Umbilical cord (tissue), 2 donors: ENCODE results near the gene NACC2. TPM values are rescaled to one million over a fixed set of nuclear protein-coding genes. Genes with fewer than 3 reads are reported as not detected.
"Not testable (repeated sequence)": the region's sequence is repeated elsewhere in the genome, so short reads cannot be mapped to it uniquely, and the experiment has no call there.

ENCODE experiments used
- DNase-seq: peaks from one replicate; pipeline ENCODE4 v3.0.0-alpha.2; 2015; ENCODE audit warnings: low spot score
- total RNA-seq: library from RNA; depleted of rRNA; stranded (reverse); fragments of >200 nt; gene quantifications from one replicate; pipeline ENCODE4 v1.2.3, GENCODE V29; 2014; ENCODE audit warnings: low replicate concordance; ENCODE audit not compliant: insufficient read depth

The NACC2 gene
- total RNA-seq, 1 donor from 2014 or later: 23.4 TPM

DNA sequence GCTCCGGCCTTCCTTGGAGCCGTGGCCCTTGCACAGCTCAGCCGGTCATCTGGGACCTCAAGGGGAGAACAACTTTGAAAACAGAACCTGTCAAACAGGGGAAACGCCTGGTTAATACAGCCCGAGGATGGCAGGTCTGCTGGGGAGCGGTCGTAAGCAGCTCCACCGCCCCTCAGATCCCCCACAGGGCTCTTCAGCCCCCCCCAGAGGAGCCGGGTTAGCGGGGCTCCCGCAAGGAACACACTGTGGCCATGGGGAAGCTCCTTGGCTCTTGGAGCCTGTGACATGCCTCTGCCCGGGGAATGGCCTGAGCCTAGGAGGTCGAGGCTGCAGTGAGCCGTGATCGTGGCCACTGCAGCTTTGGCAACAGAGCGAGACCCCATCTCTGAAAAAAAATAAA, 16.8 kb upstream of the NACC2 start:
- no peak for DNase-seq

DNA sequence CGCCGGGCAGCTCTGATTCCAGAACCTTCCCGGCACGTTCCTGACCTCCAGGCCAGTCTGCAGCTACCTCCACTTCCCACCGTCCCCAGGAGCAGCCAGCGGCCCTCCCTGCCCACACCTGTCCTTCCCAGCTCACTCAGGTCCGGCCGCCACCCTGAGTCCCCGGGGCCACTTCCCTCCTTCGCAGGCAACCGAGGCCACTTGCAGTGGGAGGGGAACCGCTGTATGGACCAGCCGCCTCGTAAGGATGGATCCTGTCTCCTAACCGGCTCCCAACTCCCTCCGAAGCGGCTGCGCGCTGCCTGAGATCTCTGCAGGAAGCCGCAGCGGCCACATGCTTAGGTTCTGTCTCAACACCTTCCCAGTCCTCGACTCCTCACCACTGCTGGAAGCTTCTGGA, 16.1 kb upstream of the NACC2 start:
- no peak for DNase-seq

GRCh38 chr9:136110082-136111061, 15.3 kb upstream of the NACC2 start:
- DNase-seq: peak; percentile 63

GRCh38 chr9:136109351-136110081, 14.4 kb upstream of the NACC2 start:
- DNase-seq: peak; percentile 96

DNA sequence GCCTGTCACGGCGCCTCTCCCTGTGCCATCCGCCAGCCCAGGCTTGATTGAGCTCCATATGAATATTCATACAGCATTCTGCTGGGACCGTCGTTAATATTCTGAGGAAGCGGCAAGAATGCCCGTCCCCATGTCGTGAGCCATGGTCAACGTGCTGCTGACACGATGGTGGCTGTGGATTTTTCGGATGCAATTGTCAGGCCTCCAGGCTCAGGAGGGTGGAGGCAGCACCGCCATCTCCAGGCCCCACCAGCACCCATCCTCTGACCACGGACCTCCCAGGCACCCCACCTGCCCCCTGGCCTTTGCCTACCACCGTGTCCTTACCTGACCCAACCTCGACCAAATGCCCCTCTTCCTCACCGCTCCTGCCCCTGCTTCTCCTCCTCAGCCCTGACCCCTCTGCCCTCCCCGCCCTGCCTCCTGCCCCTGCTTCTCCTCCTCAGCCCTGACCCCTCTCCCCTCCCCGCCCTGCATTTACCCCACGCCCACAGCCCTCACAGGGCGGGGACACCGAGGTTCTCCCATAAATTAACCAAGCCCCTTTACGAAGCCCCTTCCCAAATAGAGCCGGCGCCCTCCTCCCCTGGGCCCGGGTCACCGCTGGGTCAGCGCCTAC, 13.7 kb upstream of the NACC2 start:
- no peak for DNase-seq

- DNase-seq: no peak
Observed at GRCh38 chr9:136107953-136108647, 13.0 kb upstream of the NACC2 start.

DNA sequence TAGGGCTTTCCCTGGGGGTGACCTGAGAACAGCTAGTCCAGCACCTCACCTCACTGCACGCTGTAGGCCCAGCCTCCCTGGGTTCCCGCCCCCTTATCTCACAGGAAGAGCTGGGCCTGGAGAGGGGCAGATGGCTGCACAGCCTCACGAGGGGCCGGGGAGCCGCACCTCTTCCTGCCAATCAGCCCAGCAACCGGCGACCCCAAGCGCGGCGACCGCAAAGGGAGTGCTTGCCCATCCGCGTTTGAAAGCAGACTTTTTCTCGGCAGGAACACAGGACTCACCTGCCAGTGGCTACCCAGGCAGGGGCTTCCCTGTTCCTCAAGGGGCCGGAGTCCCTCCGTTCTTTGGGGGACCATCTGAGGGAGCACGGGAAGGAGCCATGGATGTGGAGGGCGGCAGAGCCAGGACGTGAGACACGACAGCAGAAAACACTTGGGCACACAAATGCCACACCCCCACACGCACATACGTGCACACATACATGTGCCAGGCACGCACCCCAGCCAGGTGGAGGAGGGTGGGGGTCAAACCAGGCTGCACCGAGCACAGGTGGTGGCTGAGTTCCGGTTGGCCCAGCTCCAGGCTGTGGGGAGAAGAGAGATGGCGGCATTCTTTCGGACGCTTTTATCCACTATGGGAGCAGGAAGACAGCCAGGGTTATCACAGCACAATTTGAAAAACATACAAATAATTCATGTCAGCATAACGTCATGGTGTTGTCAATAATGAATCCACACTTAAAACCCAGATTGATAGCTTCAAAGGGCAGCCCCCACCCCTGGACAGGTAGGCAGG, 12.3 kb upstream of the NACC2 start:
- no peak for DNase-seq

DNA sequence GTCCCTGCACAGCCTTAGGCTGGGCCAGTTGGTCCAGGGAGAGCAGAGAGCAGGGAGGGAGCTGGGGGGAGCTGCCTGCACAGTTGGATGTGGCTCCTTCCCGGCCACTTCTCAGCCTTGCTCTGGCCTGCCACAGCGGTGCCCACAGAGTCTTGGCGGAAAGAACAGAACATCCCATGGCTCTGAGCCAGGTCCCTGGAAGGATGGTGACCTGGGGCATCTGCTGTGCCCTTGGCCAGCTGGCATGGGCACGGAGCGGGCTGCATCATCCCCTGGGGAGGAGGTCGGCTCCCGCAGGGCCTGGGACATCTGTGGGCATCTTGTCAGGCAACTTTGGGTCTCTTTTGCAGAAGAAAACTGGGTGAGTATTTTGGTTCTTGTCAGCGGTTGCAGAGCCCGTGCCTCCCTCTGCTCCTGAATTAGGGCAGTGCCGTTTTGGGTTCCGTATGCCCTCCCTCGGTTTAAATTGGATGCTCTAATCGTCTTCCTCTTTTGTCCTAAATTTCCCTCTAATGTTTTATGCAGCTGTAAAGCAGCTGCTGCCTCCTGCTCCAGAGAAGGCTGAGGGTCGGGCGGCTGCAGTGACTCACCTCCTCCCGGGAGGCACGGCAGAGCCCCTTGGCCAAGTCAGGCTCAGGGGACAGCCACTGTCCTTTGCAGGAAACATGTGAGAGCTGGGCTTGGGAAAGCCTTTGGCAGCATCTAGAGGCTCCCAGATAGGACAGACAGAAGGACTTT, 10.5 kb upstream of the NACC2 start:
- DNase-seq: no peak

DNA sequence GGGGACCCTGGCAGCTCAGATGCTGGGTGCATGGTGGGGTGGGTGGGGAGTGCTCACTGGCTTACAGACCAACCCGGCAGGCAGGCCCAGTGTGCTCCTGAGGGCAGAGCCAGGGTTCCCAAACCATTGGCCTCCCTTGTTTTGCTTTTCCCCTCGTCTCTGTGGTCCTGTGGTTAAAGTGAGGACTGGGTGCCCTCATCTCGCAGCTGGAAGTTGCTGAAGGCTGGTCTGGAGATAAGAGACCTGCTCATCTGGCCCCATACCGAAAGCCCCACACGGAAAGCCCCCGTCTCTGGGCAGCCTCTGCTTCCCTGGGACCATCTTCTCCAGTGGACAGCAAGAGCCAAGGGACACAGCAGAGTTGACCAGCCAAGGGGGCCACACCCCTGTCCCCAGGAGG, 9.8 kb upstream of the NACC2 start:
- no peak for DNase-seq

GRCh38 chr9:136104488-136104800, 9.4 kb upstream of the NACC2 start:
- no peak for DNase-seq

DNA sequence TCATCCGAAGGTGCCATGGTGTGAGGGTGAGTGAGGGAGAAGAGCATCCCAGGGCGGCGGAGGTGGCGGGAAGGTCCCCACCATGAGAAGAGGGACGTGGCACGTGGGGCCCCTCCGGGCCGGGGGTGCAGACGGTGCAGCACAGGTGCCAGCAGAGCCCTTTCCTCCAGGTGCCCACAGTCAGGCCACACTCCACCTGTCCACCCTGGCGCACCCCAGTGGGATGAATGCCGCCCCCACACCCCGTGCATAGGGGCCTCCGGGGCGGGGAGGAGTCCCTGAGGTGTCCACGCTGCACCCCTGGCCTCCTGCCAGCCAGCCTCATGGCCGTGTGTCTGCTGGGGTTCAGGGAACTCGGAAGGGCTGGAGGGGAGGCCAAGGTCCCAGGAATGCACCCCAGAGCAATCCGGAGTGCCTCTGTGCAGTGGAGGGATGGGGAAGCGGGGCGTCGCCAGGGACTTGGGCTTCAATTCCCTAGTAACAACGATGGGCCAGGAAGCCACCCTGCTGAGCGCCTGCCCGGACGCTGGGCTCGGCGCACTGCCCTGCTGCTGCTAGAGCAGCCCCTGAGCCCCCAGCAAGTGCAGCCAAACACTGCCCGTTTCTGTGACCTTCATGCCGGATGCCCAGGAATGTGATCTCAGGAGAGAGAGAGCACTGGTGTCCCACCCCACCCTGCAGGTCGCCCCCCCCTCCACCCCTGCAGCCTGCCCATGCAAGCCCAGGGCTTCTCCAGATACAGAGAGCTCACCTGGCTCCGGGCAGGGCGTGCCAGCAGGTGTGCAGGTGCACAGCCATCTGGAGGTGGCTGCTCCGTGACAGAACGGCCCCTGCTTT, 8.8 kb upstream of the NACC2 start:
- no peak for DNase-seq

DNA sequence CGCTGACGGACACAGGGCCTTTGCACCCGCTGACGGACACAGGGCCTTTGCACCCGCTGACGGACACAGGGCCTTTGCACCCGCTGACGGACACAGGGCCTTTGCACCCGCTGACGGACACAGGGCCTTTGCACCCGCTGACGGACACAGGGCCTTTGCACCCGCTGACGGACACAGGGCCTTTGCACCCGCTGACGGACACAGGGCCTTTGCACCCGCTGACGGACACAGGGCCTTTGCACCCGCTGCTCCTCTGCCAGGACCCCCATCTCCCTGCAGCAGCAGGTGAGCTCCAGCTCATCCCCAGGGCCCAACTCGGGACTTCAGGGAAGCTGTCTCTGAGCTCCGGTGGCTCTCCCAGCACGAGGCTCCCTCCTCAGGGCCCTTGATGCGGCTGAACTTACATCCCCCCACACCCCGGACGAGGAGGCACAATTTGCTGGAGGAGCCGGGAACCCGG, 6.6 kb upstream of the NACC2 start:
- not testable (repeated sequence) for DNase-seq

- no peak for DNase-seq
Observed at GRCh38 chr9:136100700-136101614, 5.9 kb upstream of the NACC2 start.

GRCh38 chr9:136099542-136099941, 4.5 kb upstream of the NACC2 start:
- DNase-seq: no peak

DNA sequence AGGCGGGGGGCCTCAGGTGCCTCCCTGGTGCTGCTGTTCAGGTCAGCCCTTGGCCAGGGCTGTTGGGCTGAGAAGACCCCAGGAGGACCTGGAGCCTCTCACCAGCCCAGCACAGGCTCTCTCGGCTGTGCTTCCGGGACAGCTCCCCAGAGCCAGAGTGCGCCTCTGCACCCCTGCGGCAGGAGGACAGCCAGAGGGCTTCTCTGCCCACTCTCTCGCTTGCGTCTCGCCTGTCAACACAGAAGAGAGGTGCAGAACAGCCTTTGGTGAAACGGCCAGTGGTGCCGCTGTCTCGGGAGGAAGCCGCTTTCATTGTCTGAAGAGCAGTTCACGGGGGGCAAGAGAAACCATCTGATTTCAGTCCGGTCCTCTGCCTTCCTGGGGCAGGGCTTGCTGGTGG, 3.8 kb upstream of the NACC2 start:
- DNase-seq: no peak

GRCh38 chr9:136098210-136098609, 3.1 kb upstream of the NACC2 start:
- no peak for DNase-seq

DNA sequence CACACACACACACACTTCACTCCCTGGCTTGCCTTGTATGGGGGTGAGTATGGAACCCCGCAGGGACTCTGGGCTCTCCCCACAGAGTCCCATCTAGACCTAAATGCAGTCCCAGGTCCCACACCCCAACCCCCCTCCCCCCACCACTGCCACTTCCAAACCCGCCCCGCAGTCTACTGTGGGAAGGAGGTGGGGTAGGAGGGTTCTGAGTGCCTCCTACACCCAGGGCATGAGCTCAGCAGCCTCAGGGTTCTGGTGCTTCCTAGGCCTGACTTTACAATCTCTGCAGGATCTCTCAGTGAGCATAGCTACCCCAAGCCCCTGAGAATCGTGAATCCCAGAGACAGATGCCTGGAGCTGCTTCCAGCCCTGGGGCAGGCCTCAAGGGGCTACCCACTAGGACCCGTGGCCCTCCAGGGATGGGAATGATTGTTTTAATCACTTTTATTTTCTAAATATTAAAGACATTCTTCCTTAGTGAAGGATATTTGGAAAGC, 1.5 kb upstream of the NACC2 start:
- DNase-seq: no peak
